Inferior parietal cortex (tissue), 1 donor: ENCODE results near the gene NCKAP5.

Experiments used
- DNase-seq: peaks from one replicate; pipeline ENCODE4 v3.0.0-alpha.2; 2016; ENCODE audit errors: extremely low spot score

Gene NCKAP5

GRCh38 chr2:133568172-133568571 lies at the start of gene NCKAP5:
Gene NCKAP5 (minus strand): TSS chr2:133568463. CDS start chr2:133517526, 50,937 bp downstream.
- peak; percentile 38 for DNase-seq

GRCh38 chr2:133609664-133610063 lies 41.4 kb upstream of the NCKAP5 start:
- no peak for DNase-seq

- no peak for DNase-seq
Observed at GRCh38 chr2:133608291-133608690, 40.0 kb upstream of the NCKAP5 start.

DNA sequence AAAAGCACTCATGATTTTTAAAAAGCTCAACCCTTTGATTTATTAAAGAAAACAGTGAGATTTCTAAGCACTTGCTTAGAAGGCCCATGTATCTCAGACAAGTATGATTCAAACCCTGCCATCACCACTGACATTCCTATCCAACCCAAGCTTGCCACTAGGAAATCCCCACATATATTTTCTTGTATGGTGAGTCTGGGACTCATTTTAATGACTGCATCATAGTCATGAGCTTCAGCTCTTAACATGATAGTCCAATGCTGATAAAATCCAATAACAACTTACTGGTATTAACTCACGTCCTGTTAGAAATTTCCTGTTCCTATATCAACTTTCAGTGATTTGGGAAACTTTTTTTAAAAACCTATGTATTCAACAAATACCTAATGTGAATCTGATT lies 39.4 kb upstream of the NCKAP5 start:
- DNase-seq = no peak

GRCh38 chr2:133606616-133607015 lies 38.4 kb upstream of the NCKAP5 start:
- DNase-seq = no peak

DNA sequence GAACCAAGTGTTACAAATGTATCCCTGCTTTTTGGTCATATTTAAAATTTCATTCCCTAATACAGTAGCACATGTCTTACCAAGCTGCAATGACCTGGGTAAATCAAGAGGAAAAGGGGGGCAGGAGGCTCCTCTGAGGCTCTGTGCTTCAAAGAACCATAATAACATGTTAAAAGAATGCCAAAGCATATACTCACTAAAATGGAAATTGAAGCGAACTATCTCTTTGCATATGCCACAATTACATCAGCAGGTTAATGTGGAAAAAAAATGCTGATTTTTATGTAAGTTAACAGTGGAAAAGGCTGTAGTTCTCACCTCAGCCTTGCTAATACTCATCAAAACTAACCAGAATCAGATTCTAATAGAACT lies 37.5 kb upstream of the NCKAP5 start:
- no peak for DNase-seq

DNA sequence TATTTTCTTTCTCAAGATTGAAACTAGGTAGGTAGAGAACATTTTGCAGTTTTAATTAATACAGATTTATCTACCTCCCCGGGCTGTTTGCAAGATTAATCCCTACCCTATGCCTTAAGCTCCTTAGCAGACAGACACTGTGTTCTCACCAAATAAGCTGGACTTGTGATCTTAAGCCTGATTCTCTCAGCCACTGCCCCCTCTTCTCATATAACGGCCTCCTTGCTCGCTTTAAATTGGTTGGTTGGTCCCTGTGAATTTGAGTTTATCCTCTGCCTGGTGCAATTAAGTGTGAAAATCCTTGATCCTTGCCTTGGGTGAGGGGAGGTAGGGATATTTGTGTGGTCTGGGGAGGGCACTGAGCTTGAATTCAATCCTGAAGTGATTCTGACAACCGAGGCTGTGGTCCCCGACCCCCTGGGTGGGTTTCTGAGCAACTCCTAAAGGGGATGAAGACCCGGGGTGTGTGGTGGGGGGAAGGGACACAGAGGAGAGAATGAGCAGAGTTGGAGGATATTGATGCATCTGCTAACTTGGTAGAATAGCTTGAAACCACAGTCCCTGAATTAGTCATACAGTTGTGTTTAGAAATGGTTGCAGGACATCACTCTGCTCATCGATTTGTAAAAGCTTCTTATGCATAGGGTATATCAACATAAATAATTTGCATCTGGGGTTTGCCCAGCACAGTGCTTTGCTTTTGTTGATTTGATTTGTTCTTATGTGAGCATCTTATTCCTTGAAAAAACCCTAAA lies 36.9 kb upstream of the NCKAP5 start:
- DNase-seq = no peak

DNA sequence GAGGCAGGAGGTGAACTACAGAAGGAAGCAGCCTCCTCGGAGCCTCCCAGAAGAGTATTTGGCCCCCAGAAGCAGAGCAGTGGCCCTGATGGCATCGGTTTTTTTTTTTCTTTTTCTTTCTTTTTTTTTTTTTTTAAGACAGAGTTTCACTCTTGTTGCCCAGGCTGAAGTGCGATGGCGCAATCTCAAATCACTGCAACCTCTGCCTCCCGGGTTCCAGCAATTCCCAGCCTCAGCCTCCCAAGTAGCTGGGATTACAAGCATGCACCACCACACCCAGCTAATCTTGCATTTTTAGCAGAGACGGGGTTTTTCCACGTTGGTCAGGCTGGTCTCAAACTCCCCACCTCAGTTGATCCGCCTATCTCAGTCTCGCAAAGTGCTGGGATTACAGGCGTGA lies 34.8 kb upstream of the NCKAP5 start:
- no peak for DNase-seq

DNA sequence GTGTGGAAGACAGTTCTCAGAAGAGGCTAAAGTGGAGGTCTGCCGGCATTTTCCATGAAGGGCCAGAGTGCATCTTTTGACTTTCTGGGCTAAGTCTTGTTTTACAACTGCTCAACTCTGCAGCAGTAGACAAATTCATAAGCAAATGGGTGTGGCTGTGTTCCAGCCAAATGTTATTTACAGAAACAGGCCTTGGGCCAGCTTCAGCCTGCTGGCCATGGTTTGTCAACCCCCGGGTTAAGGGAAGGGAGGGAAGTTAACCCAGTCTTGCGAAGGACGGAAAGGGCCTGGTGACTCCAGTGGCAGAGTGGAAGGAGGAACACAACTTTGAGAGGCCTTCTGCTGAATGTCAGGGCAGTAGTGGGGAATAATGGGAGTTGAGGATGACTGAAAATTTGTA lies 34.3 kb upstream of the NCKAP5 start:
- no peak for DNase-seq

- peak; percentile 81 for DNase-seq
Observed at GRCh38 chr2:133600266-133600928, 32.1 kb upstream of the NCKAP5 start.

- DNase-seq = no peak
Observed at GRCh38 chr2:133599811-133600210, 31.5 kb upstream of the NCKAP5 start.

GRCh38 chr2:133599211-133599803 lies 31.0 kb upstream of the NCKAP5 start:
- DNase-seq = no peak

- no peak for DNase-seq
Observed at GRCh38 chr2:133598769-133599168, 30.5 kb upstream of the NCKAP5 start.

- no peak for DNase-seq
Observed at GRCh38 chr2:133596701-133597393, 28.6 kb upstream of the NCKAP5 start.

GRCh38 chr2:133591164-133591563 lies 22.9 kb upstream of the NCKAP5 start:
- peak; percentile 82 for DNase-seq

GRCh38 chr2:133589456-133589855 lies 21.2 kb upstream of the NCKAP5 start:
- no peak for DNase-seq

DNA sequence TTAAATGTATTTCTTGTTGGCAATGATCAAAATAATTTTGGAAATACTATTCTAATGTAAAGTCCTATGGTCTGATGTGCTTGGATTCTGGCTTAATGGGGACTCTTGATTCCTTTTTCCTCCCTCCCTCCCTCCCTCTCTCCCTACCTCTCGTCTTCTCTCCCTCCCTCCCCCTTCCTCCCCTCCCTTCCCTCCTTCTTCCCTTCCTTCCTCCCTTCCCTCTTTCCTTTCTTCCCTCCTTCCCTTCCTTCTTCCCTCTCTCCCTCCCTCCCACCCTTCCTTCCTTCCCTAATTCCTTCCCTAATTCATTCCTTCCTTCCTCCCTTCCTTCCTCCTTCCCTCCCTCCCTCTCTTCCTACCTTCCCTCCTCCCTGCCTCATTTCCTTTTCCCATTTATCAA lies 19.9 kb upstream of the NCKAP5 start:
- no peak for DNase-seq

GRCh38 chr2:133586978-133587377 lies 18.7 kb upstream of the NCKAP5 start:
- DNase-seq = no peak

GRCh38 chr2:133581010-133581760 lies 12.9 kb upstream of the NCKAP5 start:
- DNase-seq = no peak

DNA sequence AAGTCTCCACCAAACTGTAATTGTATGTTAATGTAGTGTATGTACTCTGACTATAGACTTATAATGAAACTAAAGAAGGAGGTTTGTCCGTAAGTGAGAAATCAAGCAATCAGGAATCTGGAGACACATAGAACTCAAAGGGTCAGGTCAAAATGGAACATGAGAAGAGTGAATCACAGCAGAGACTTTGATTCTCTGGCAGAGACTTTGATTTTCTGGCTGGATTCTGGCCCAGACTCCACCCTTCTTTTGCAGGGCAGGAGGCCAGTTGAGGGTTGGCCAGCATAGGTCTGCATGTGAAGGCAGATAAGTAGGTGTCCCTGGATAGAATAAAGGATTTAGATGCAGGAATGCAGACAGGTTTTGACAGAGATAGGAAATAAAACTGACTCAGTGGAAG lies 11.0 kb upstream of the NCKAP5 start:
- no peak for DNase-seq

DNA sequence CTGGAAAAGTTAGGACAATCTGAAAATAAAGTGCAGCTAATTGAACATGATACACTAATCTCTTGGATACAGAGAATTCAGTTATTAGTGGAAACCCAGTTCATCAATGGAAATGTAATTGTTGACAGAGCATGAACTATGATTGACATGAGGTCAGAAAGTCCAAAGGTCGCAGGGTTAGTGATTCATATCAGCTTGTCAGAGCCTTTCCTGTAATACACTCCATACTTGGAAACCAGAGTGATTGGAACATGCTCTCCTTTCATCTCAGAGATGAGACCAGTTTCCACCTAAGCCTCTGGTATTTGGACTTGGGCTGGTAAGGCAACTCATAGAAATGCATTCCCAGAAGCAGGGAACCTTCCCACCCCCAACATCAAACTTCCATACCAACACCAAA lies 8.5 kb upstream of the NCKAP5 start:
- DNase-seq = no peak

DNA sequence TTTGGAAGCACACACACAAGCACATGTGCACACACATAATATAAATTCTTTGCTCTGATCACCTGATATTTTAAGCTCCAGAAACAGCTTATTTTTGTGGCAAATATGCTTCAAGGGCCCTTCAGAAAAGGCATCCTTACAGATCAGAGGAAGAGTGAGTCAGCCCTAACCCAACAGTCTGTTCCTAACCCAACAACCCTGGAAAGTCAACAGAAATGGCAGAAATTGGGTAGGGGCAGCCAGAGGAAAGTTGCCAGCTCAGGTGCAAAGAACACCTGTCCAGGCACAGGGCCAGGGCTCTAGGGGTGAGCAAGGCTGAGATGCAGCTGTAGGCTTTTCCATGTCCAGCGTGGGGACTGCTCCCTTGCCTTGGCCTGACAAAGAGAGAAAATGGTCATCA lies 6.4 kb upstream of the NCKAP5 start:
- no peak for DNase-seq
